Measurements from ENCODE around the gene CTBP2.

Gene CTBP2

GRCh38 chr10:124941823-124942222 is 218.5 kb downstream of the CTBP2 start, which contains the start of gene ZRANB1:
ZRANB1 (plus strand) TSS chr10:124942123; CDS start chr10:124942494, 371 bp downstream.
- no peak for DNase-seq (ENCODE audit: low read depth in 2 of 2)

- DNase-seq (ENCODE audit: low read depth in 2 of 2), result no peak
These were observed 221.1 kb downstream of the CTBP2 start for GRCh38 chr10:124939290-124939689.

DNA sequence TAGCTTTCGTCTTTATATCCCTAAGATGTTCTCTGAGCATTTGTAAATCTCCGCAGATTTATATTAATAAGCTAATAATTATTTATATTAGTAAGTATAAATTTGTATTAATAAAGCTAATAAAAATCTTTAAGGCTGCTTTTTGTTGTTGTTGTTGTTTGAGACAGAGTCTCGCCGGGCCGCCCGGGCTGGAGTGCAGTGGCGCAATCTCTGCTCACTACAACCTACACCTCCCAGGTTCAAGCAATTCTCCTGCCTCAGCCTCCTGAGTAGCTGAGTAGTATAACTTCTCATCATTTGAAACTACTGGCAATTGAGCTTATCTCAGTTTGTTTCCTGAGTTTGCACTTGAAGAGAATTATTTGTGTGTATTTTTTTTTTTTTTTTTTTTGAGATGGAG is 223.6 kb downstream of the CTBP2 start:
- DNase-seq (ENCODE audit: low read depth in 2 of 2), result no peak

DNA sequence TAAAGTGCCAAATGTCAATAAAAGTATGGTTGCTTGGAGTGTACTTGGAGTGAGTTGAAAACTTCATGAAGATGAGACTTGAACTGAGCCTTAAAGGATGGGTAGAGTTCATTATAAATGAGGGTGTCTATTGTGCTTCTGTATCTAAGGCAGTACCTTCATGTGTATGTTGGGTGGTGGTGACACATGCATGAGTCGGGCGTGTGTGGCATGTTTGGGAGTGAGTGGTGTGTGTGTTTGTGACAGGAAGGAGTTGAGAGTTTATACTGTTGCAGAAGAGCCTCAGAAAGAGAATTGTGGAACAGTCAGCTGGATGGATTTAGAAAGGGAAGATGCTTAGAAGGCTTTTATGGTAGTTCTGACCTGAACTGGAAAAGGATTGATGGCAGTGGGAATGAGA is 224.4 kb downstream of the CTBP2 start:
- no peak for DNase-seq (ENCODE audit: low read depth in 2 of 2)

Data from stimulated activated CD4-positive, alpha-beta T cell treated with anti-CD3 and anti-CD28 coated beads, Interleukin-1b, Interleukin-23, amount 100 ng/mL, for 4 hours (primary cell).